ENCODE results near the gene SPX. TPM values are rescaled to one million over a fixed set of nuclear protein-coding genes. Genes with fewer than 3 reads are reported as not detected.

The SPX gene, protein sequence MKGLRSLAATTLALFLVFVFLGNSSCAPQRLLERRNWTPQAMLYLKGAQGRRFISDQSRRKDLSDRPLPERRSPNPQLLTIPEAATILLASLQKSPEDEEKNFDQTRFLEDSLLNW
- total RNA-seq (ENCODE audit: low replicate concordance): 0.31 and 4.0 TPM in 2 replicates

DNA sequence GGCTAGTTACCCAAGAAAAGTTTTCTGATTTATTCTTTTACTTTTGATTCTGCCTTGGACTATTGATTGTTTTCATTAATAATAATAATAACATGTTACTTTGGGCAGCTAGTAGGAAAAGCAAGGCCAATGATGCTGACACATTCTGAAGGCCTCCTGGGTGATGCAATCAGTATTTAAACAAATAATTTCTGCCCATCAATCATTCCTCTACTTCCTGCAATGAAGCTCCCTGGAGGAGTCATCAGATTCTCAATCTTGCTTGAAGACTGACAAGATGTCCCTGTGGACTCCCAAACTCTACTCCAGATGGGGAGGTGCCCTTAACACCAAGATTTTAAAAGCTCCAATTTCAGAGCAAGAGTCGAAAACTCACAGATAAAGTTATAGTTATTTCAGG lies at the start of gene SPX:
TSS of gene SPX (plus strand) at position 244 of the 400 bp plus-strand sequence. CDS start 177 bp downstream, outside the sequence.
- Mint-ChIP-seq H3K4me1 (peaks cover 5% of the 10 kb centered on the region), H3K27ac (no peak within 1 kb of the TSS), H3K4me3 (peak within 1 kb of the TSS; percentile 86), H3K36me3 (no peaks in the 10 kb centered on the region), H3K27me3 (ENCODE audit: insufficient read depth, low read depth) (peaks cover 3% of the 10 kb centered on the region), H3K9me3 (no peaks in the 10 kb centered on the region)
- no peak within 1 kb of the TSS for H3K27ac ChIP-seq
- no peaks in the 10 kb centered on the region for H3K36me3 ChIP-seq
- H3K4me1 ChIP-seq: peaks cover 3% of the 10 kb centered on the region
- TF ChIP-seq EZH2phosphoT487 (IDR thresholded peaks at IDR 0.05) (no peak), EZH2 (IDR thresholded peaks at IDR 0.05) (no peak)
- TF ChIP-seq, protein P1, sequence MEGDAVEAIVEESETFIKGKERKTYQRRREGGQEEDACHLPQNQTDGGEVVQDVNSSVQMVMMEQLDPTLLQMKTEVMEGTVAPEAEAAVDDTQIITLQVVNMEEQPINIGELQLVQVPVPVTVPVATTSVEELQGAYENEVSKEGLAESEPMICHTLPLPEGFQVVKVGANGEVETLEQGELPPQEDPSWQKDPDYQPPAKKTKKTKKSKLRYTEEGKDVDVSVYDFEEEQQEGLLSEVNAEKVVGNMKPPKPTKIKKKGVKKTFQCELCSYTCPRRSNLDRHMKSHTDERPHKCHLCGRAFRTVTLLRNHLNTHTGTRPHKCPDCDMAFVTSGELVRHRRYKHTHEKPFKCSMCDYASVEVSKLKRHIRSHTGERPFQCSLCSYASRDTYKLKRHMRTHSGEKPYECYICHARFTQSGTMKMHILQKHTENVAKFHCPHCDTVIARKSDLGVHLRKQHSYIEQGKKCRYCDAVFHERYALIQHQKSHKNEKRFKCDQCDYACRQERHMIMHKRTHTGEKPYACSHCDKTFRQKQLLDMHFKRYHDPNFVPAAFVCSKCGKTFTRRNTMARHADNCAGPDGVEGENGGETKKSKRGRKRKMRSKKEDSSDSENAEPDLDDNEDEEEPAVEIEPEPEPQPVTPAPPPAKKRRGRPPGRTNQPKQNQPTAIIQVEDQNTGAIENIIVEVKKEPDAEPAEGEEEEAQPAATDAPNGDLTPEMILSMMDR (IDR thresholded peaks at IDR 0.05): no peak
- H3K9ac ChIP-seq: no peak within 1 kb of the TSS
- no peaks in the 10 kb centered on the region for H3K79me2 ChIP-seq (ENCODE audit: low read depth)
- H3K4me3 ChIP-seq: peak within 1 kb of the TSS; percentile 67
- H3K27me3 ChIP-seq: peaks cover 62% of the 10 kb centered on the region
- no peaks in the 10 kb centered on the region for H4K20me1 ChIP-seq (ENCODE audit: low read depth)
- H3F3A ChIP-seq (ENCODE audit: low read depth): peaks cover 6% of the 10 kb centered on the region
- H2AFZ ChIP-seq (replicated peaks): peak within 1 kb of the TSS; percentile 98
- no peaks in the 10 kb centered on the region for H3K9me3 ChIP-seq (ENCODE audit: low read depth)
- no peak for DNase-seq (ENCODE audit: low spot score)
- H3K4me2 ChIP-seq: peak within 1 kb of the TSS; percentile 86

DNA sequence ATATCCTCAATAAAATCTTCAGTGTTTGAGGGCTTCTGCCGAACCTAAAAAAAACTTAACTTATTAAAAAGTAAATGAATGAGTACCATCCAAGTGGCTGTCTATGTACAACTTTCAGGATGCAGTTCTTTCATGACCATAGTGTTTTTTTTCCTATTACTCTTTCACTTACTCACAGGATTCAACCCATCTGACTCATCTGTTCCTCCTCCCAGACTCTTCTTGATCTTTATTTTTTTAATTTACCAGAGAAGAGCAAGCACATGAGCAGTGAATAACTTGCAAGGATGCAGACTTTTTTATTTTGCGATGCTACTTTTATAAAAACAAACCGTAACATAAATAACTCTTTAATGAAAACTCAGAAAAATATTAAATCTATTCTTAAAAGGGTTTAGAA lies 49.1 kb upstream of the SPX start:
- no peak for TF ChIP-seq EZH2phosphoT487 (IDR thresholded peaks at IDR 0.05)
- TF ChIP-seq, protein P1 (IDR thresholded peaks at IDR 0.05): no peak
- no peak for TF ChIP-seq EZH2 (IDR thresholded peaks at IDR 0.05)
- Mint-ChIP-seq H3K4me1 (no peaks in the 10 kb centered on the region), H3K36me3 (peaks cover 9% of the 10 kb centered on the region)

DNA sequence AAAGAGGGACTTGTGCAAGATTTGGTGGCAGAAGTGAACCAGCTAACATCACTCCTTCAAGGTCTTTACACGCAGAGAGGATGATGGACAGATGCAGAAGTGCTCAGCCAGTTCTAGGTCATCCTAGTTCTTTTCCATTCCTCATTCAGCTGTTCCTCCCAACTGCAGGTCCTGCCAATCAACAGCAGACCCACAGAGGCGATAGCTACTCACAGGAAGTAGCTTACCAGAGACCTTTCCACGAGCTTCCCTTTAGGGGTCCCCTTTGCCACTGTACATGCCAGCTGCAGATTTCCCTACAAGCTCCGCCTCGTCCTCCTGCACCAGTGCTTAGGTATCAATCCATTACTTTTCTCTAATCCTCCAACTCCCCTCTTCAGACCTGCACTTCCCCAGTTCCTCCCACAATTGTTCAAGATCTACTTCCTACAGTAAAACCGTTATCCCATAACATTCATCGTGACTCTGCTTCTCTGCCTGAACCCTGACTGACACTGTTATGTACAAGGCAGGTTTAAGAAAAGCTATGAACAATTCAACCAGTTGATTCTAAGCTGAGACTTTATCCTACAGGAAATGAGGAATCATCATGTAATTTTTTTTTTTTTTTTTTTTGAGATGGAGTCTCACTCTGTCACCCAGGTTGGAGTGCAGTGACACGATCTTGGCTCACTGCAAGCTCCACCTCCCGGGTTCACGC lies 47.2 kb upstream of the SPX start:
- DNase-seq (ENCODE audit: low spot score): no peak
- no peak overlapping the region for H3K4me3 Mint-ChIP-seq
- H3F3A ChIP-seq (ENCODE audit: low read depth): no peaks in the 10 kb centered on the region
- no peaks in the 10 kb centered on the region for H3K79me2 ChIP-seq (ENCODE audit: low read depth)
- no peaks in the 10 kb centered on the region for H3K9me3 ChIP-seq (ENCODE audit: low read depth)
- H4K20me1 ChIP-seq (ENCODE audit: low read depth): no peaks in the 10 kb centered on the region
- H3K27me3 Mint-ChIP-seq (ENCODE audit: insufficient read depth, low read depth): no peaks in the 10 kb centered on the region
- H3K9ac ChIP-seq: no peak overlapping the region
- TF ChIP-seq EZH2phosphoT487 (IDR thresholded peaks at IDR 0.05): no peak
- TF ChIP-seq, protein P1 (IDR thresholded peaks at IDR 0.05): no peak
- no peak for TF ChIP-seq EZH2 (IDR thresholded peaks at IDR 0.05)
- no peak overlapping the region for H3K4me3 ChIP-seq
- H3K36me3 ChIP-seq: peaks cover 11% of the 10 kb centered on the region
- peaks cover 3% of the 10 kb centered on the region for H3K36me3 Mint-ChIP-seq
- H3K27ac Mint-ChIP-seq: no peak overlapping the region
- H2AFZ ChIP-seq (replicated peaks): no peak overlapping the region
- H3K27ac ChIP-seq: no peak overlapping the region
- H3K4me1 ChIP-seq: no peaks in the 10 kb centered on the region
- H3K4me1 Mint-ChIP-seq: no peaks in the 10 kb centered on the region
- H3K4me2 ChIP-seq: no peak overlapping the region
- H3K27me3 ChIP-seq: no peaks in the 10 kb centered on the region
- H3K9me3 Mint-ChIP-seq: no peaks in the 10 kb centered on the region

More for the DNA sequence above, 49.1 kb upstream of the SPX start:
- H2AFZ ChIP-seq (replicated peaks): no peak overlapping the region
- H3K9me3 Mint-ChIP-seq: no peaks in the 10 kb centered on the region
- no peaks in the 10 kb centered on the region for H3K27me3 ChIP-seq
- H3K36me3 ChIP-seq: peaks cover 6% of the 10 kb centered on the region
- H3K9me3 ChIP-seq (ENCODE audit: low read depth): no peaks in the 10 kb centered on the region
- no peaks in the 10 kb centered on the region for H3K27me3 Mint-ChIP-seq (ENCODE audit: insufficient read depth, low read depth)
- no peak overlapping the region for H3K4me3 ChIP-seq
- H3K4me3 Mint-ChIP-seq: no peak overlapping the region
- DNase-seq (ENCODE audit: low spot score): no peak
- no peak overlapping the region for H3K27ac Mint-ChIP-seq
- no peak overlapping the region for H3K27ac ChIP-seq
- H3K4me1 ChIP-seq: no peaks in the 10 kb centered on the region
- H3K79me2 ChIP-seq (ENCODE audit: low read depth): no peaks in the 10 kb centered on the region
- no peaks in the 10 kb centered on the region for H4K20me1 ChIP-seq (ENCODE audit: low read depth)
- H3K9ac ChIP-seq: no peak overlapping the region
- no peak overlapping the region for H3K4me2 ChIP-seq
- no peaks in the 10 kb centered on the region for H3F3A ChIP-seq (ENCODE audit: low read depth)

All from neural progenitor cell (in vitro differentiated cells).